Neutrophil (primary cell): Measurements from ENCODE around the gene TAOK2.

Source experiments
- H3K27ac ChIP-seq: fragments of 200-600 bp; sonication (generic); 2 replicates; pipeline ENCODE4 v1.5.1; 2016; ENCODE audit warnings: mild to moderate bottlenecking, moderate library complexity
- H3K27me3 ChIP-seq: fragments of 200-600 bp; sonication (generic); 2 replicates; pipeline ENCODE4 v1.6.0; 2016; ENCODE audit warnings: mild to moderate bottlenecking
- H3K36me3 ChIP-seq: fragments of 200-600 bp; sonication (generic); 2 replicates; pipeline ENCODE4 v1.5.1; 2017
- H3K4me1 ChIP-seq, 2 experiments: fragments of 200-600 bp in 1 of 2; sonication (generic) in 1 of 2; 1 replicate in 1 of 2; 2 replicates in 1 of 2; pipeline versions ENCODE4 v1.5.1 to v1.6.1; 2013 to 2016; ENCODE audit warnings: low read depth in 1 of 2, low read length in 1 of 2, mild to moderate bottlenecking in 1 of 2, moderate library complexity in 1 of 2; ENCODE audit not compliant: control insufficient read depth in 1 of 2, insufficient read depth in 1 of 2
- H3K4me3 ChIP-seq, 2 experiments: fragments of 200-600 bp in 1 of 2; sonication (generic) in 1 of 2; 1 replicate in 1 of 2; 2 replicates in 1 of 2; pipeline ENCODE4 v1.5.1; 2013 to 2016; ENCODE audit warnings: low read depth in 1 of 2, low read length in 1 of 2, mild to moderate bottlenecking in 1 of 2, moderate library complexity in 1 of 2
- H3K9me3 ChIP-seq: fragments of 200-600 bp; sonication (generic); 2 replicates; pipeline ENCODE4 v1.5.1; 2016
- TF ChIP-seq, protein P1 (sequence below): fragments of 200-600 bp; sonication (generic); IDR thresholded peaks from 2 replicates; pipeline ENCODE4 v1.5.1; 2016; ENCODE audit warnings: antibody characterized with exemption

The TAOK2 gene

GRCh38 chr16:30006095-30006473 lies 32.4 kb downstream of the TAOK2 start:
- Histone ChIP-seq H3K9me3 (no peaks in the 10 kb centered on the region), H3K27me3 (peaks cover 26% of the 10 kb centered on the region), H3K27ac (no peak overlapping the region), H3K4me3 (no peak overlapping the region), H3K4me1 (peaks cover 0 to 7% of the 10 kb centered on the region in 2 experiments), H3K36me3 (peaks cover 52% of the 10 kb centered on the region)
- TF ChIP-seq, protein P1, sequence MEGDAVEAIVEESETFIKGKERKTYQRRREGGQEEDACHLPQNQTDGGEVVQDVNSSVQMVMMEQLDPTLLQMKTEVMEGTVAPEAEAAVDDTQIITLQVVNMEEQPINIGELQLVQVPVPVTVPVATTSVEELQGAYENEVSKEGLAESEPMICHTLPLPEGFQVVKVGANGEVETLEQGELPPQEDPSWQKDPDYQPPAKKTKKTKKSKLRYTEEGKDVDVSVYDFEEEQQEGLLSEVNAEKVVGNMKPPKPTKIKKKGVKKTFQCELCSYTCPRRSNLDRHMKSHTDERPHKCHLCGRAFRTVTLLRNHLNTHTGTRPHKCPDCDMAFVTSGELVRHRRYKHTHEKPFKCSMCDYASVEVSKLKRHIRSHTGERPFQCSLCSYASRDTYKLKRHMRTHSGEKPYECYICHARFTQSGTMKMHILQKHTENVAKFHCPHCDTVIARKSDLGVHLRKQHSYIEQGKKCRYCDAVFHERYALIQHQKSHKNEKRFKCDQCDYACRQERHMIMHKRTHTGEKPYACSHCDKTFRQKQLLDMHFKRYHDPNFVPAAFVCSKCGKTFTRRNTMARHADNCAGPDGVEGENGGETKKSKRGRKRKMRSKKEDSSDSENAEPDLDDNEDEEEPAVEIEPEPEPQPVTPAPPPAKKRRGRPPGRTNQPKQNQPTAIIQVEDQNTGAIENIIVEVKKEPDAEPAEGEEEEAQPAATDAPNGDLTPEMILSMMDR, result no peak

DNA sequence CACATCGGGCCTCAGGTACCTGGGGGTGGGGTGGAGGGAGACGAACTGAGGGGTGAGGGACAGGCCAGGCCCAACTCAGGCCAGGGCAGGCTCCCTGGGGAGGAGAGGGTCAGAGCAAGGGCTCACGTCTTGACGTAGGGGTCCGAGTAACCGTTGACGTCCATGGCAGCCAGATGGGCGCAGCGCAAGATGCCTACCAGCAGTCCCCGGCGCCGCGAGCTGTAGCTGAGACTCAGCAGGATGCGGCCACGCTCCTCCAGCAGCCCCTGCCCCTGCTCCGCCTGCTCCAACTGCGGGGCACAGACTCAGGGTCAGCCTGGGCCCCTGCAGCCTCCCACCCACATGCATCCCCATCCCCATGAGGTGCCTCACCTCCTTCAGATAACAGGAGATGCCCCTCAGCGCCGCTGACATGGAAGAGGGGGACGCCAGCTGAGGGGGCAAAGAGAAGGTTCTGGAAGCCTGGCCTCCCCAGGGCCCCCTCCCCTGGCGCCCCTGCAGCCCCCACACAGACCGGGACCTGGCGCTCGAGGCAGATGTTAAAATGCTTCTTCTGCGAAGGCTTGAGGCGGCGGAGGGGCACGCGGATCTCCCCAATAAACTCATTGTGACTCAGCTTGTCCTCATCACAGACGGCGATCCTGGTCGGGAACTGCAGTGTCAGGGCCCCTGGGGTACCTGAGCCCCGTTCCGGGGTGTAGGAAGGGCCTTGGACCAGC lies 33.1 kb downstream of the TAOK2 start:
- peaks cover 33% of the 10 kb centered on the region for H3K27me3 ChIP-seq
- H3K27ac ChIP-seq, result no peak overlapping the region
- no peak overlapping the region for H3K4me3 ChIP-seq
- H3K9me3 ChIP-seq, result no peaks in the 10 kb centered on the region
- TF ChIP-seq, protein P1, result no peak
- H3K36me3 ChIP-seq, result peaks cover 44% of the 10 kb centered on the region
- peaks cover 0 to 12% of the 10 kb centered on the region in 2 experiments for H3K4me1 ChIP-seq

GRCh38 chr16:30007378-30007895 lies 33.8 kb downstream of the TAOK2 start:
- Histone ChIP-seq H3K4me3 (no peak overlapping the region), H3K27me3 (peaks cover 40% of the 10 kb centered on the region), H3K9me3 (no peaks in the 10 kb centered on the region), H3K27ac (no peak overlapping the region), H3K4me1 (peaks cover 0 to 12% of the 10 kb centered on the region in 2 experiments), H3K36me3 (peaks cover 38% of the 10 kb centered on the region)
- TF ChIP-seq, protein P1, result no peak

GRCh38 chr16:30009085-30009862 lies 35.6 kb downstream of the TAOK2 start:
- H3K27ac ChIP-seq, result no peak overlapping the region
- no peak overlapping the region for H3K4me3 ChIP-seq
- TF ChIP-seq, protein P1, result no peak
- H3K27me3 ChIP-seq, result peaks cover 54% of the 10 kb centered on the region
- H3K9me3 ChIP-seq, result no peaks in the 10 kb centered on the region
- H3K4me1 ChIP-seq, result peaks cover 0 to 12% of the 10 kb centered on the region in 2 experiments
- H3K36me3 ChIP-seq, result peaks cover 20% of the 10 kb centered on the region

GRCh38 chr16:30009990-30010843 lies 36.5 kb downstream of the TAOK2 start:
- Histone ChIP-seq H3K36me3 (peaks cover 12% of the 10 kb centered on the region), H3K4me1 (peaks cover 0 to 12% of the 10 kb centered on the region in 2 experiments), H3K9me3 (no peaks in the 10 kb centered on the region), H3K27me3 (peaks cover 57% of the 10 kb centered on the region), H3K27ac (no peak overlapping the region), H3K4me3 (peak overlapping the region in 1 of 2 experiments; percentile 28)
- TF ChIP-seq, protein P1, result no peak
